ENCODE measurements around the gene APOL5. TPM values are rescaled to one million over a fixed set of nuclear protein-coding genes. Genes with fewer than 3 reads are reported as not detected.

Gene APOL5
- total and polyA plus RNA-seq, 9 of the 15 experiments (the other 6 are each of a cell fraction or from before 2014, with no cell fraction given), result not detected

DNA sequence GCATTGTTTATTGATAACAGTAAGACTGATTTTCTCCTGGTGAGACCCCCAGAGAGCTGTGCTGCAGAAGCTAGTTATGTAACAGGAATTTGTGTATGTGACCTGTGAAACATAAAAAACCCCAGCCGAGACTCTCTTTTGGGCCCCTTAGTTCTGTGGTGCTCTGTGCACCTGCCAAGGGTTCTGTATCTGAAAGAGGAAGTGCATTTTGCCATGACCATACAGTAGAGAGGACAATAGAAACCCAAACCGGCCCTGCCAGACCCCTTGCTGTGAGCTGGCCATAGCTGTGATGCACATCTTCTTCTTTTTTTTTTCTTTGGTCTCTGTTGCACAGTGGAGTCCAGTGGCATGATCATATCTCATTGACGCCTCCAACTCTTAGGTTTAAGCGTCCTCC lies 31.4 kb upstream of the APOL5 start:
- BruUV-seq (replicated peaks), result no TSS peak
- no peaks in the 10 kb centered on the region for H3K4me1 ChIP-seq (replicated peaks in 1 of 2; ENCODE audit: control insufficient read depth in 2 of 2, insufficient read depth in 2 of 2, low read length in 2 of 2)
- H3K9me1 ChIP-seq (ENCODE audit: control insufficient read depth, insufficient read depth, low read length), result no peaks in the 10 kb centered on the region
- 0 out of 5 replicates have a peak, but pooled peaks cover 0 to 3% of the 10 kb centered on the region in 2 experiments for H3K27me3 ChIP-seq (ENCODE audit: control insufficient read depth in 2 of 2, insufficient read depth in 2 of 2, low read length in 2 of 2)
- ATAC-seq (no peak), FAIRE-seq (no peak), DNase-seq (ENCODE audit: extremely low read depth in 1 of 4, low spot score in 3 of 4) (no peak)
- no peak overlapping the region for H2AFZ ChIP-seq (ENCODE audit: low read depth, low read length)
- no peak overlapping the region for H3K27ac ChIP-seq (ENCODE audit: extremely low read depth, low read depth, low read length)
- H3K9me3 ChIP-seq (replicated peaks; ENCODE audit: control insufficient read depth, insufficient read depth, low read depth, low read length), result no peaks in the 10 kb centered on the region
- no peak overlapping the region for H3K4me3 ChIP-seq
- H3K9ac ChIP-seq (ENCODE audit: insufficient read depth in 1 of 2, low read depth in 2 of 2, low read length in 2 of 2), result no peak overlapping the region
- in situ Hi-C loops (cut with MboI) (no loop called here), intact Hi-C loops (cut with micrococcal nuclease) (no loop called here)
- H3K36me3 ChIP-seq (ENCODE audit: control insufficient read depth, insufficient read depth, low read length), result no peaks in the 10 kb centered on the region
- H3K4me2 ChIP-seq (ENCODE audit: insufficient read depth, low read length), result no peak overlapping the region
- ChIA-PET POLR2A (no interaction called here), CTCF (ENCODE audit: low intra/inter-chr PET ratio) (no interaction called here)
- no peaks in the 10 kb centered on the region for H4K20me1 ChIP-seq (replicated peaks; ENCODE audit: control insufficient read depth, insufficient read depth, low read length)
- TF ChIP-seq SPI1 (IDR thresholded peaks at IDR 0.05; ENCODE audit: borderline replicate concordance, low read depth, low read length) (peak; percentile 80; the same call in 1 of the 2 replicates), SAP30 (IDR thresholded peaks at IDR 0.05; ENCODE audit: borderline replicate concordance, insufficient read depth, low read depth, low read length, poor library complexity, severe bottlenecking) (no peak)
- 0% methylated on average over 4 of the region's 4 CpGs for whole genome bisulfite sequencing (ENCODE audit: insufficient coverage, low coverage, missing lambda C conversion rate)
- H3K79me2 ChIP-seq (ENCODE audit: control insufficient read depth, insufficient read depth, low read length), result no peaks in the 10 kb centered on the region

DNA sequence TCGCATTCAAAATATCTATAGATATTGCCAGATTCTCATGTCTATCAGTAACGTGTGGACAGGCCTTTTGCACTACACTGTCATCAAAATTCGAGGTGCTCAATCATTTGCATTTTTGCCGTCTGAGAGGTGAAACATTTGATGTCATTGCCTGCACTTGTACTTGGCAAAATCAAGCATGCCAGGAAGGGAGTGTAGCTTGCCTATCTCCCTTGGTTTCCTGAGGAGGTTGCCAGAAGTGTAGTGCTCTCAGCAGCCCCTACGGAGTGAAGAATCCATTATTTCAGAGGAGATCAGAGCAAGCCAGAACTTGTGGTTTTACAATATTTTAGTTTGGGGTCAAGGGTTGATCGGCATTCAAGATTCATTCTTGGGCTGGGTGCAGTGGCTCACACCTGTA lies 30.2 kb upstream of the APOL5 start:
- Histone ChIP-seq H3K4me2 (ENCODE audit: insufficient read depth, low read length) (no peak overlapping the region), H3K9ac (ENCODE audit: insufficient read depth in 1 of 2, low read depth in 2 of 2, low read length in 2 of 2) (no peak overlapping the region), H3K27ac (ENCODE audit: extremely low read depth, low read depth, low read length) (no peak overlapping the region), H4K20me1 (replicated peaks; ENCODE audit: control insufficient read depth, insufficient read depth, low read length) (no peaks in the 10 kb centered on the region), H3K9me1 (ENCODE audit: control insufficient read depth, insufficient read depth, low read length) (no peaks in the 10 kb centered on the region), H3K4me1 (replicated peaks in 1 of 2; ENCODE audit: control insufficient read depth in 2 of 2, insufficient read depth in 2 of 2, low read length in 2 of 2) (no peaks in the 10 kb centered on the region), H3K4me3 (no peak overlapping the region), H2AFZ (ENCODE audit: low read depth, low read length) (no peak overlapping the region), H3K79me2 (ENCODE audit: control insufficient read depth, insufficient read depth, low read length) (no peaks in the 10 kb centered on the region), H3K27me3 (ENCODE audit: control insufficient read depth in 2 of 2, insufficient read depth in 2 of 2, low read length in 2 of 2) (0 out of 5 replicates have a peak, but pooled peaks cover 0 to 3% of the 10 kb centered on the region in 2 experiments), H3K36me3 (ENCODE audit: control insufficient read depth, insufficient read depth, low read length) (no peaks in the 10 kb centered on the region), H3K9me3 (replicated peaks; ENCODE audit: control insufficient read depth, insufficient read depth, low read depth, low read length) (no peaks in the 10 kb centered on the region)
- 7% methylated on average over 6 of the region's 6 CpGs for WGBS (ENCODE audit: insufficient coverage, low coverage, missing lambda C conversion rate)
- in situ Hi-C loops (cut with MboI) (no loop called here), intact Hi-C loops (cut with micrococcal nuclease) (no loop called here)
- POLR2A ChIA-PET, result no interaction called here
- CTCF ChIA-PET (ENCODE audit: low intra/inter-chr PET ratio), result no interaction called here
- BruUV-seq (replicated peaks), result no TSS peak
- FAIRE-seq (no peak), ATAC-seq (no peak), DNase-seq (ENCODE audit: extremely low read depth in 1 of 4, low spot score in 3 of 4) (no peak)
- TF ChIP-seq, protein P1, sequence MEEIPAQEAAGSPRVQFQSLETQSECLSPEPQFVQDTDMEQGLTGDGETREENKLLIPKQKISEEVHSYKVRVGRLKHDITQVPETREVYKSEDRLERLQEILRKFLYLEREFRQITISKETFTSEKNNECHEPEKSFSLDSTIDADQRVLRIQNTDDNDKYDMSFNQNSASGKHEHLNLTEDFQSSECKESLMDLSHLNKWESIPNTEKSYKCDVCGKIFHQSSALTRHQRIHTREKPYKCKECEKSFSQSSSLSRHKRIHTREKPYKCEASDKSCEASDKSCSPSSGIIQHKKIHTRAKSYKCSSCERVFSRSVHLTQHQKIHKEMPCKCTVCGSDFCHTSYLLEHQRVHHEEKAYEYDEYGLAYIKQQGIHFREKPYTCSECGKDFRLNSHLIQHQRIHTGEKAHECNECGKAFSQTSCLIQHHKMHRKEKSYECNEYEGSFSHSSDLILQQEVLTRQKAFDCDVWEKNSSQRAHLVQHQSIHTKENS (CRISPR knock-in tag; IDR thresholded peaks at IDR 0.05), result no peak
- TF ChIP-seq MYNN (IDR thresholded peaks at IDR 0.05) (no peak), MYNN (CRISPR knock-in tag; IDR thresholded peaks at IDR 0.05) (no peak), NFE2 (IDR thresholded peaks at IDR 0.05; ENCODE audit: low read depth) (no peak), POU5F1 (IDR thresholded peaks at IDR 0.05; ENCODE audit: borderline replicate concordance, low read depth, low read length, partially characterized antibody) (no peak), BCL6 (CRISPR knock-in tag; IDR thresholded peaks at IDR 0.05) (no peak), YY1 (IDR thresholded peaks at IDR 0.05; ENCODE audit: borderline replicate concordance in 1 of 3, control insufficient read depth in 1 of 3, extremely low read depth in 1 of 3, insufficient read depth in 3 of 3, insufficient read length in 1 of 3, insufficient replicate concordance in 2 of 3, low read depth in 1 of 3, low read length in 2 of 3) (no peak), MCM2 (IDR thresholded peaks at IDR 0.05; ENCODE audit: low read depth) (no peak), TAF7 (tag; IDR thresholded peaks at IDR 0.05) (no peak), EGR1 (conservative IDR thresholded peaks at IDR 0.05) (no peak)
